ENCODE measurements around the gene USP35. TPM values are rescaled to one million over a fixed set of nuclear protein-coding genes. Genes with fewer than 3 reads are reported as not detected.

Gene USP35
- total RNA-seq, 1 experiment from 2014 or later, result 8.5 TPM

DNA sequence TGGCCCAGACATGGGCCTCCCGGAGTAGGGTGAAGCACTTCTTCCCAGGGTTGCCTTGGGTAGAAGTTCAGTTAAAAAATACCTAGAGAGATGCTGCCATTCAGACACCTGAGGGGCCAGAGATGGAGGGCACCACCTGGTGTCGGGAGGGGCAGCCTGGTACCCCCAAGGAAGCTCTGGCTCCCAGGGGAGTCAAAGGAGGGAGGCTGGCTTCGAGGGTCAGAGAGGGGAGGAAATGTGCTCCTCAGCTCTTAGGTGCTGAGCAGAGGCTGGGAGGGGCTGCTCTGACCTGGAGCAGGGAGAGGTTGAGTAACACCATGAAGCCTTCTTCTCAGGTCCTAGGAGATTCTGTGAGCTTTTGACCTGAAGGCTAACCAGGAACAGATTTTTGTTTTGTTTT is 1.1 kb downstream of the USP35 start:
- Histone ChIP-seq H3K27me3 (ENCODE audit: low read length) (no peaks in the 10 kb centered on the region), H3K4me3 (ENCODE audit: low read length) (peak overlapping the region; percentile 97), H2AFZ (ENCODE audit: low read length) (no peak overlapping the region), H3K79me2 (ENCODE audit: low read length) (peaks cover 58% of the 10 kb centered on the region), H3K9me3 (ENCODE audit: low read length) (no peaks in the 10 kb centered on the region), H3K4me2 (ENCODE audit: low read length) (peak overlapping the region; percentile 99), H3K36me3 (ENCODE audit: low read depth, low read length) (no peaks in the 10 kb centered on the region), H3K9me2 (replicated peaks; ENCODE audit: low read length) (no peaks in the 10 kb centered on the region), H3F3A (ENCODE audit: low read length, unreplicated experiment) (no peaks in the 10 kb centered on the region), H3K9ac (ENCODE audit: low read length) (no peak overlapping the region), H4K20me1 (ENCODE audit: low read length) (no peaks in the 10 kb centered on the region), H3K4me1 (ENCODE audit: insufficient read depth, low read length) (peaks cover 50% of the 10 kb centered on the region), H3K27ac (ENCODE audit: low read length) (no peak overlapping the region)
- ChIA-PET CTCF (no interaction called here), POLR2A (ENCODE audit: unreplicated experiment) (no interaction called here)
- ATAC-seq, result no peak
- no TSS peak for BruUV-seq (replicated peaks)
- TF ChIP-seq, protein P1, sequence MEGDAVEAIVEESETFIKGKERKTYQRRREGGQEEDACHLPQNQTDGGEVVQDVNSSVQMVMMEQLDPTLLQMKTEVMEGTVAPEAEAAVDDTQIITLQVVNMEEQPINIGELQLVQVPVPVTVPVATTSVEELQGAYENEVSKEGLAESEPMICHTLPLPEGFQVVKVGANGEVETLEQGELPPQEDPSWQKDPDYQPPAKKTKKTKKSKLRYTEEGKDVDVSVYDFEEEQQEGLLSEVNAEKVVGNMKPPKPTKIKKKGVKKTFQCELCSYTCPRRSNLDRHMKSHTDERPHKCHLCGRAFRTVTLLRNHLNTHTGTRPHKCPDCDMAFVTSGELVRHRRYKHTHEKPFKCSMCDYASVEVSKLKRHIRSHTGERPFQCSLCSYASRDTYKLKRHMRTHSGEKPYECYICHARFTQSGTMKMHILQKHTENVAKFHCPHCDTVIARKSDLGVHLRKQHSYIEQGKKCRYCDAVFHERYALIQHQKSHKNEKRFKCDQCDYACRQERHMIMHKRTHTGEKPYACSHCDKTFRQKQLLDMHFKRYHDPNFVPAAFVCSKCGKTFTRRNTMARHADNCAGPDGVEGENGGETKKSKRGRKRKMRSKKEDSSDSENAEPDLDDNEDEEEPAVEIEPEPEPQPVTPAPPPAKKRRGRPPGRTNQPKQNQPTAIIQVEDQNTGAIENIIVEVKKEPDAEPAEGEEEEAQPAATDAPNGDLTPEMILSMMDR (conservative IDR thresholded peaks at IDR 0.05; ENCODE audit: low read depth, low read length), result no peak
- TF ChIP-seq EZH2 (IDR thresholded peaks at IDR 0.05; ENCODE audit: low read length, unreplicated experiment), result no peak
- no peak for TF ChIP-seq EZH2phosphoT487 (IDR thresholded peaks at IDR 0.05; ENCODE audit: borderline replicate concordance, low read length)
- DNase-seq, result no peak
- intact Hi-C loops (cut with micrococcal nuclease), result no loop called here

DNA sequence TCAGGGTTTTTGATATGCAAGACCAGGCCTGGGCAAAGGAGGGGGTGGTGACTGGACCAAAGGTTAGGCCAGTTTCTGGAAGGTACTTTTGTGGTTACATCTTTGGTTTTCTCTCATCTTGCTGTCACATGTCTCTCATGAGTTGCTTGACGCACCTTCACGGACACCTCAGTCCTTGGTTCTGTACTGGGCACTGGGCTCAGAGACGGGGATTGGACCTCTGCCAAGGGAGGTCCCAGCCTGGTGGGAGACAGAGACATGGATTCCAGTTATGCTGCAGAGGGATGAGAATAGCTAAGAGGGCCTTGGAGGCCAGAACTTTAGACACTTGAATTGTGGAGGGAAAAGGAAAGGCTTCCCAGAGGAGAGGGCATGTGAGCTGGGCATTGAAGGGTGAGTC is 1.7 kb downstream of the USP35 start:
- TF ChIP-seq, protein P1 (conservative IDR thresholded peaks at IDR 0.05; ENCODE audit: low read depth, low read length), result no peak
- TF ChIP-seq EZH2 (IDR thresholded peaks at IDR 0.05; ENCODE audit: low read length, unreplicated experiment) (no peak), EZH2phosphoT487 (IDR thresholded peaks at IDR 0.05; ENCODE audit: borderline replicate concordance, low read length) (no peak)
- no TSS peak for BruUV-seq (replicated peaks)
- Histone ChIP-seq H4K20me1 (ENCODE audit: low read length) (no peaks in the 10 kb centered on the region), H3K4me1 (ENCODE audit: insufficient read depth, low read length) (peaks cover 46% of the 10 kb centered on the region), H3K4me3 (ENCODE audit: low read length) (peak overlapping the region; percentile 97; the same call in 1 of the 2 replicates), H3K36me3 (ENCODE audit: low read depth, low read length) (no peaks in the 10 kb centered on the region), H3K27ac (ENCODE audit: low read length) (no peak overlapping the region), H3K27me3 (ENCODE audit: low read length) (no peaks in the 10 kb centered on the region), H3K4me2 (ENCODE audit: low read length) (peak overlapping the region; percentile 99), H3K79me2 (ENCODE audit: low read length) (peaks cover 53% of the 10 kb centered on the region), H3K9ac (ENCODE audit: low read length) (no peak overlapping the region), H3K9me2 (replicated peaks; ENCODE audit: low read length) (no peaks in the 10 kb centered on the region), H2AFZ (ENCODE audit: low read length) (no peak overlapping the region), H3K9me3 (ENCODE audit: low read length) (no peaks in the 10 kb centered on the region), H3F3A (ENCODE audit: low read length, unreplicated experiment) (no peaks in the 10 kb centered on the region)
- POLR2A ChIA-PET (ENCODE audit: unreplicated experiment), result no interaction called here
- DNase-seq (no peak), ATAC-seq (no peak)
- CTCF ChIA-PET, result no interaction called here
- intact Hi-C loops (cut with micrococcal nuclease), result no loop called here

- Histone ChIP-seq H3K36me3 (ENCODE audit: low read depth, low read length) (no peaks in the 10 kb centered on the region), H3K27me3 (ENCODE audit: low read length) (no peaks in the 10 kb centered on the region), H3K9me3 (ENCODE audit: low read length) (no peaks in the 10 kb centered on the region), H3K79me2 (ENCODE audit: low read length) (peaks cover 52% of the 10 kb centered on the region), H4K20me1 (ENCODE audit: low read length) (no peaks in the 10 kb centered on the region), H3F3A (ENCODE audit: low read length, unreplicated experiment) (no peaks in the 10 kb centered on the region), H3K27ac (ENCODE audit: low read length) (no peak overlapping the region), H3K4me2 (ENCODE audit: low read length) (no peak overlapping the region), H3K4me1 (ENCODE audit: insufficient read depth, low read length) (peaks cover 41% of the 10 kb centered on the region), H3K9me2 (replicated peaks; ENCODE audit: low read length) (no peaks in the 10 kb centered on the region), H3K4me3 (ENCODE audit: low read length) (no peak overlapping the region), H3K9ac (ENCODE audit: low read length) (no peak overlapping the region), H2AFZ (ENCODE audit: low read length) (no peak overlapping the region)
- intact Hi-C loops (cut with micrococcal nuclease), result no loop called here
- ATAC-seq (no peak), DNase-seq (no peak)
- CTCF ChIA-PET, result no interaction called here
- TF ChIP-seq, protein P1 (conservative IDR thresholded peaks at IDR 0.05; ENCODE audit: low read depth, low read length), result no peak
- no peak for TF ChIP-seq EZH2phosphoT487 (IDR thresholded peaks at IDR 0.05; ENCODE audit: borderline replicate concordance, low read length)
- no peak for TF ChIP-seq EZH2 (IDR thresholded peaks at IDR 0.05; ENCODE audit: low read length, unreplicated experiment)
- POLR2A ChIA-PET (ENCODE audit: unreplicated experiment), result no interaction called here
- BruUV-seq (replicated peaks), result no TSS peak
Observed at GRCh38 chr11:78190871-78191538, 2.3 kb downstream of the USP35 start.
